Measurements from ENCODE around the gene MEI1. TPM values are rescaled to one million over a fixed set of nuclear protein-coding genes. Genes with fewer than 3 reads are reported as not detected.

The MEI1 gene, protein sequence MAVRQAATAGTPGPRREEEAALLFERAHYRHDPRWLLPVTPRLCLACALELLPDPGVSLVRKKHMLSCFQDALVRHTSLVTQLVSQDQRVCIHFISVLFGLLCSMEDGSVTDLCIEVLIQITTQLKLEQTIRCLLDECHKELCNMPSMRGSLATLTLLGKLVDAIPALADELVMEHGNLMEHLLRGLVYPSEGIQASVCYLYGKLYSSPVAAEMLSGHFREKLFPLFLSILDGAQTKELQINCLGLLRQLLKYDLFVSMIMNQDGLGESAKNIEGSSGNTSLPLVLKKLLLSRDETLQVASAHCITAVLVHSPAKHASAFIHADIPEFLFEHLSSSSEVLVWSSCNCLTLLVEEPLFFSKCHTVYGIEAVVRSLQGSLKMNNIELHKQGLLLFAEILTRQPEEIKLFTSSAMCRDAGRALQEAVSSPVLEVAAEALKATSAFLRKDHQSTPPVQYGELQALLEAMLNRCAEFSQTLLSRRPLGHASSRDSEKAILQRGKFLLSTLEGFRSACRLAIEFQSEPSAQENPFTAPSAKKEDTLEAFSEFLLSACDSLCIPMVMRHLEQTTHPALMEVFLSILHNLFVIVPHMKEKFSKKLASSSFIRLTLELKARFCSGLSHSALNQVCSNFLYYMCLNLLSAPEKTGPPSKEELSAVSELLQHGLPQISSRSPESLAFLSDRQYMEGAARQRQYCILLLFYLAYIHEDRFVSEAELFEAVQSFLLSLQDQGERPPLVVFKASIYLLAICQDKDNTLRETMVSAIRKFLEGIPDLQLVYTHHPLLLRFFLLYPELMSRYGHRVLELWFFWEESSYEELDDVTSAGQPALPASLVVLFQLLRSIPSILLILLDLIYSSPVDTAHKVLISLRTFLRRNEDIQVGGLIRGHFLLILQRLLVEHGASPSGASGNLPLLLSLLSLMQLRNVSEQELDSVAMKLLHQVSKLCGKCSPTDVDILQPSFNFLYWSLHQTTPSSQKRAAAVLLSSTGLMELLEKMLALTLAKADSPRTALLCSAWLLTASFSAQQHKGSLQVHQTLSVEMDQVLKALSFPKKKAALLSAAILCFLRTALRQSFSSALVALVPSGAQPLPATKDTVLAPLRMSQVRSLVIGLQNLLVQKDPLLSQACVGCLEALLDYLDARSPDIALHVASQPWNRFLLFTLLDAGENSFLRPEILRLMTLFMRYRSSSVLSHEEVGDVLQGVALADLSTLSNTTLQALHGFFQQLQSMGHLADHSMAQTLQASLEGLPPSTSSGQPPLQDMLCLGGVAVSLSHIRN
- 0.54 and 2.2 TPM in 2 replicates for total RNA-seq

GRCh38 chr22:41699264-41700107 lies at the start of gene MEI1:
Gene MEI1, plus strand, starts transcription at chr22:41699503. Its CDS starts 36 bp downstream, at chr22:41699539.

GRCh38 chr22:41688365-41689211 lies 10.7 kb upstream of the MEI1 start, which contains the start of gene SNU13:
Gene SNU13, minus strand, starts transcription at chr22:41688867. Its CDS starts 71 bp downstream, at chr22:41688796.

DNA sequence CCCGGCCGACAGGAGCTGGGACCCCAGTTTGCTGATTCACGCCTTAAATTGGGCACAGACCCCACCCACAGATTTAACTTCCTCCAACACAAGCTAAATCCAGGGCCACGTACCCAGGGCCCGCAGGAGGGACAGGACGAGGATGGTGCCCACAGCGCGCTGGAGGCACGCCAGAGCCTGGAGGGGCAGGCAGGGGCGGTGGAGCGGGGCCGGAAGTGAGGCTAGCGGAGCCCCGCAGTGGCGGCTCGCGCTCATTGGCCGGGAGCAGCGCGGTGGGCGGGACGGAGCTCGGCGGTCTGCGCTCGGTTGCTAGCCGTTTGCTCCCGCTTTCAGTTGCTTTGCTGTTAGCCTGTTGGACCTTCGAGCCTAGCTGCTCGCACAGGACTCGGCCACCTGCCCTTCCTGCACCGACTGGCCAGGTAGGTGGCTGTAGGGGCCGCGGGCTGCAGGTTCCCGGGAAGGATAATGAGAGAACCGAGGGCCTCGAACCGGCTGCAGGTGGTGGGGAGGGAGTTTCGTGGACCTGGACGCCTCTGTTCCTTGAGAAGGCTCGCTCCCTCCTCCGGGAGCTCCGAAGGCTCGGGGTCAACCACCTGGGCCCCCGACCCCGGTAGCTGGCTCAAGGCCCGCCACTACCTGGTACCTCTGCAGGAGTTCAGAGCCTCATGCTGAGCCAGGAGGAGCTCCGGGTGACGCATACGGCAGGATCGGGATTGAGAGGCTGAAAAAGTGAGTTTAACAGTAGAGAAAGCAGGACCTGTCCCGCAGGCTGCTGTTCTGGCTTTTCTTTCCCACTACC lies 101.2 kb downstream of the MEI1 start, which contains the start of gene CCDC134:
Gene CCDC134, plus strand, starts transcription at position 332 of the 799 bp plus-strand sequence. CDS start 8,212 bp downstream, outside the sequence.

DNA sequence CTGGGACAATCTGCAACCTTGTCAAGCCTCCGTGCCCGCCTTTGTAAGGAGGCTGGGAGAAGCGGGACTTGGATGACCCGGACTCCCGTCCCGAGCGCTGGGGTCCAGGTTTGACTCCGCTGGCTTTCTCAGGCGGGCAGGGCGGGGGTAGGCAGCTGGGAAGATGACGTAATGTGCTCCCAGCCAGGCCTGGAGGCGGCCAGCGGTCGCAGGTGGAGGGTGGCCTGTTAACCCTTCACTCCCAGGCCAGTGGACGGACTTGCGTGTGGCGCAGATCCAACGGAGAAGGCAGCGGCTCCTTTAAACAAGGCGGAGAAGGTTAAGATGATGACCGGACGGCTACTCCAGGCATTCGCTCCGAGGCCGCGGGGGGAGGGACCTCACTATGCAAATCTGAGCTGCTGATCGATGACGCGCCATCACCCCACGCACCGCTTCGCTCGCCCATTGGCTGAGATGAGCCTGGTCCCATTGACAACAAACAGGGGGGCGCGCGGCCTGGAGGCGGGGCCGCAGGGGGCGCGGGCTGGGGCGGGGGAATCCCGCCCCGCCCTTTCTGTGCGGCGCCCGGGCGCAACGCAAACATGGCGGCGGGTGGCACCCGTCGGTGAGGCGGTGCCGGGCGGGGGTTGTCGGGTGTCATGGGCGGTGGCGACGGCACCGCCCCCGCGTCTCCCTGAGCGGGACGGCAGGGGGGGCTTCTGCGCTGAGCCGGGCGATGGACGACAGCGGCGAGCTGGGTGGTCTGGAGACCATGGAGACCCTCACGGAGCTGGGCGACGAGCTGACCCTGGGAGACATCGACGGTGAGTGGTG lies 133.5 kb downstream of the MEI1 start, which contains the start of gene SREBF2:
Gene SREBF2, plus strand, starts transcription at position 553 of the 816 bp plus-strand sequence. Its CDS starts 166 bp downstream, at position 719.

Other genes starting within 250 kb of the MEI1 start
- gene PHF5A, start 230.8 kb upstream of the MEI1 start, total RNA-seq, result 60.4 and 77.1 TPM in 2 replicates
- 83.7 and 94.3 TPM in 2 replicates for gene ACO2, start 230.4 kb upstream of the MEI1 start, total RNA-seq
- 14.8 and 14.9 TPM in 2 replicates for gene POLR3H, start 155.0 kb upstream of the MEI1 start, total RNA-seq
- not detected in 2 replicates for gene CSDC2, start 138.5 kb upstream of the MEI1 start, total RNA-seq
- gene PMM1, start 109.7 kb upstream of the MEI1 start, total RNA-seq, result 7.3 and 9.8 TPM in 2 replicates
- 49.4 and 53.1 TPM in 2 replicates for gene DESI1, start 78.5 kb upstream of the MEI1 start, total RNA-seq
- 431 and 469 TPM in 2 replicates for gene XRCC6, start 78.2 kb upstream of the MEI1 start, total RNA-seq
- 161 and 168 TPM in 2 replicates for gene SNU13, start 10.6 kb upstream of the MEI1 start, total RNA-seq
- gene CCDC134, start 101.2 kb downstream of the MEI1 start, total RNA-seq, result 5.3 and 7.8 TPM in 2 replicates
- 59.4 and 60.4 TPM in 2 replicates for gene SREBF2, start 133.6 kb downstream of the MEI1 start, total RNA-seq
- gene SHISA8, start 215.6 kb downstream of the MEI1 start, total RNA-seq, result not detected in 2 replicates
- 0.15 and 0.20 TPM in 2 replicates for gene TNFRSF13C, start 227.3 kb downstream of the MEI1 start, total RNA-seq
- 33.7 and 41.1 TPM in 2 replicates for gene CENPM, start 247.6 kb downstream of the MEI1 start, total RNA-seq